ENCODE results near the gene TPI1.

DNA sequence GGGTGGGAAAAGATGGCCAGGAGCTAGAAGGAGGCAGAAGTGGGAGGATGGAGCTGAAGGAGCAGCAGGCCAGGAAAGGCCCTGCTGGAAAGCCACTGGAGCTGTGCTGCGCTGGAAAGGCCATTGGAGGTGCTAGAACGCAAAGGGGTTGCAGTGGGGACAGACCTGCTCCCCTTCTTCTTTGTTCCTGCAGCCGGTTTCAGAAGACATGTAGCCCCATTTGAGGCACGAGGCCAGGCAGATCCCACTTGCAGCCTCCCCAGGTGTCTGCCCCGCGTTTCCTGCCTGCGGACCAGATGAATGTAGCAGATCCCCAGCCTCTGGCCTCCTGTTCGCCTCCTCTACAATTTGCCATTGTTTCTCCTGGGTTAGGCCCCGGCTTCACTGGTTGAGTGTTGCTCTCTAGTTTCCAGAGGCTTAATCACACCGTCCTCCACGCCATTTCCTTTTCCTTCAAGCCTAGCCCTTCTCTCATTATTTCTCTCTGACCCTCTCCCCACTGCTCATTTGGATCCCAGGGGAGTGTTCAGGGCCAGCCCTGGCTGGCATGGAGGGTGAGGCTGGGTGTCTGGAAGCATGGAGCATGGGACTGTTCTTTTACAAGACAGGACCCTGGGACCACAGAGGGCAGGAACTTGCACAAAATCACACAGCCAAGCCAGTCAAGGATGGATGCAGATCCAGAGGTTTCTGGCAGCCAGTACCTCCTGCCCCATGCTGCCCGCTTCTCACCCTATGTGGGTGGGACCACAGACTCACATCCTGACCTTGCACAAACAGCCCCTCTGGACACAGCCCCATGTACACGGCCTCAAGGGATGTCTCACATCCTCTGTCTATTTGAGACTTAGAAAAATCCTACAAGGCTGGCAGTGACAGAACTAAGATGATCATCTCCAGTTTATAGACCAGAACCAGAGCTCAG is 48.0 kb upstream of the TPI1 start:
- TF ChIP-seq POLR2A (IDR thresholded peaks at IDR 0.05): no peak
- TF ChIP-seq, protein P1, sequence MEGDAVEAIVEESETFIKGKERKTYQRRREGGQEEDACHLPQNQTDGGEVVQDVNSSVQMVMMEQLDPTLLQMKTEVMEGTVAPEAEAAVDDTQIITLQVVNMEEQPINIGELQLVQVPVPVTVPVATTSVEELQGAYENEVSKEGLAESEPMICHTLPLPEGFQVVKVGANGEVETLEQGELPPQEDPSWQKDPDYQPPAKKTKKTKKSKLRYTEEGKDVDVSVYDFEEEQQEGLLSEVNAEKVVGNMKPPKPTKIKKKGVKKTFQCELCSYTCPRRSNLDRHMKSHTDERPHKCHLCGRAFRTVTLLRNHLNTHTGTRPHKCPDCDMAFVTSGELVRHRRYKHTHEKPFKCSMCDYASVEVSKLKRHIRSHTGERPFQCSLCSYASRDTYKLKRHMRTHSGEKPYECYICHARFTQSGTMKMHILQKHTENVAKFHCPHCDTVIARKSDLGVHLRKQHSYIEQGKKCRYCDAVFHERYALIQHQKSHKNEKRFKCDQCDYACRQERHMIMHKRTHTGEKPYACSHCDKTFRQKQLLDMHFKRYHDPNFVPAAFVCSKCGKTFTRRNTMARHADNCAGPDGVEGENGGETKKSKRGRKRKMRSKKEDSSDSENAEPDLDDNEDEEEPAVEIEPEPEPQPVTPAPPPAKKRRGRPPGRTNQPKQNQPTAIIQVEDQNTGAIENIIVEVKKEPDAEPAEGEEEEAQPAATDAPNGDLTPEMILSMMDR (IDR thresholded peaks at IDR 0.05): no peak
- no peak for TF ChIP-seq POLR2AphosphoS5 (IDR thresholded peaks at IDR 0.05; ENCODE audit: insufficient read depth in 1 of 2, low read depth in 1 of 2)

Measured in vagina (tissue), 2 donors.